Panc1 (cell line): ENCODE results near the gene CFAP45. TPM values are rescaled to one million over a fixed set of nuclear protein-coding genes. Genes with fewer than 3 reads are reported as not detected.

ENCODE experiments used
- ATAC-seq: fragments of 200-7000 bp; cut with Tn5 transposase; 2 replicates; pipeline ENCODE4 v1.9.1; 2020; ENCODE audit warnings: mild to moderate bottlenecking, moderate library complexity
- BruUV-seq: library from RNA; stranded (reverse); fragments of 400-500 nt; replicated peaks from 2 replicates; lab custom pipeline; 2021; lab: Mats Ljungman, UMichigan
- CTCF ChIA-PET: fragments of 300-600 bp; sonication (Branson Sonifier 250); formaldehyde crosslinking; loops from one replicate; lab custom pipeline; 2022; ENCODE audit warnings: antibody characterized with exemption; lab: Charles Lee
- POLR2A ChIA-PET: fragments of 300-600 bp; sonication (Branson Sonifier 250); formaldehyde crosslinking; loops from one replicate; lab custom pipeline; 2022; ENCODE audit warnings: antibody characterized with exemption; lab: Charles Lee
- DNase-seq: peaks from one replicate; pipeline ENCODE4 v3.0.0-alpha.2; 2010; ENCODE audit warnings: low read depth, low spot score
- H3K27ac ChIP-seq: 2 replicates; pipeline ENCODE4 v1.5.1; 2011; ENCODE audit warnings: mild to moderate bottlenecking, low read length, inconsistent platforms
- H3K27me3 ChIP-seq: fragments of 200-500 bp; sonication (Bioruptor generic); 2 replicates; pipeline ENCODE4 v1.6.0; 2014; ENCODE audit warnings: low read length, inconsistent platforms; ENCODE audit not compliant: control insufficient read depth, insufficient read depth
- H3K36me3 ChIP-seq: fragments of 200-500 bp; sonication (Bioruptor generic); 2 replicates; pipeline ENCODE4 v1.5.1; 2014; ENCODE audit warnings: inconsistent platforms, mild to moderate bottlenecking, low read length, moderate library complexity; ENCODE audit not compliant: control insufficient read depth, insufficient read depth
- H3K4me1 ChIP-seq: 2 replicates; pipeline ENCODE4 v1.5.1; 2011; ENCODE audit warnings: inconsistent platforms, mild to moderate bottlenecking, low read length, moderate library complexity; ENCODE audit not compliant: control insufficient read depth, insufficient read depth
- H3K4me3 ChIP-seq, 2 experiments: 2 replicates each; pipeline ENCODE4 v1.5.1; 2011 to 2012; ENCODE audit warnings: low read depth in 2 of 2, low read length in 2 of 2, mild to moderate bottlenecking in 2 of 2, inconsistent platforms in 1 of 2, moderate library complexity in 1 of 2
- H3K9me3 ChIP-seq: fragments of 200-500 bp; sonication (Bioruptor generic); 2 replicates; pipeline ENCODE4 v1.5.1; 2014; ENCODE audit warnings: low read depth, mild to moderate bottlenecking, inconsistent platforms, low read length, moderate library complexity; ENCODE audit not compliant: control insufficient read depth, insufficient read depth
- POLR2AphosphoS5 ChIP-seq: IDR thresholded peaks from 2 replicates; pipeline ENCODE4 v1.6.1; 2012; ENCODE audit warnings: mild to moderate bottlenecking, low read depth, low read length, moderate library complexity
- SIN3A ChIP-seq: IDR thresholded peaks from 2 replicates; pipeline ENCODE4 v1.6.1; 2012; ENCODE audit warnings: low read depth, mild to moderate bottlenecking, low read length, moderate library complexity, borderline replicate concordance; ENCODE audit not compliant: insufficient read depth
- TCF7L2 ChIP-seq: IDR thresholded peaks from 2 replicates; pipeline ENCODE4 v1.6.1; 2011; ENCODE audit warnings: mild to moderate bottlenecking, low read depth, low read length, inconsistent platforms
- in situ Hi-C: cut with HindIII; loops from 2 replicates; pipeline ENCODE4 v1.10.0; 2016; ENCODE audit warnings: low sequenced_read_pairs, low pct_unique_long_range_greater_than_20kb
- intact Hi-C: fragments of 100-400 bp; cut with micrococcal nuclease; formaldehyde crosslinking; loops from one replicate; pipeline ENCODE4 v1.10.0; 2022; ENCODE audit not compliant: unreplicated experiment
- total RNA-seq: library from RNA; stranded (reverse); gene quantifications from one replicate; pipeline ENCODE4 v1.2.1, GENCODE V29; 2021; ENCODE audit not compliant: unreplicated experiment
- TF ChIP-seq, protein P1 (sequence below), 2 experiments: IDR thresholded peaks; 2 replicates each; pipeline ENCODE4 v1.6.1; 2011 to 2012; ENCODE audit warnings: low read depth in 2 of 2, control low read depth in 1 of 2, low read length in 1 of 2, mild to moderate bottlenecking in 1 of 2, moderate library complexity in 1 of 2; ENCODE audit not compliant: insufficient read depth in 1 of 2
- TF ChIP-seq, protein P2 (sequence below): fragments of 450-650 bp; IDR thresholded peaks from 2 replicates; pipeline ENCODE4 v1.5.1; 2017; ENCODE audit warnings: mild to moderate bottlenecking

Gene CFAP45
- total RNA-seq, 1 experiment from 2014 or later, result 1.6 TPM

- no TSS peak for BruUV-seq
- Histone ChIP-seq H3K27ac (no peak overlapping the region), H3K4me1 (no peaks in the 10 kb centered on the region), H3K27me3 (no peaks in the 10 kb centered on the region), H3K36me3 (no peaks in the 10 kb centered on the region), H3K9me3 (no peaks in the 10 kb centered on the region), H3K4me3 (no peak overlapping the region)
- in situ Hi-C loops, result no loop called here
- ChIA-PET POLR2A (no interaction called here), CTCF (no interaction called here)
- DNase-seq, result no peak
- intact Hi-C loops, result no loop called here
- no peak for ATAC-seq
- TF ChIP-seq SIN3A (no peak), POLR2AphosphoS5 (no peak), TCF7L2 (no peak)
- TF ChIP-seq, protein P1, sequence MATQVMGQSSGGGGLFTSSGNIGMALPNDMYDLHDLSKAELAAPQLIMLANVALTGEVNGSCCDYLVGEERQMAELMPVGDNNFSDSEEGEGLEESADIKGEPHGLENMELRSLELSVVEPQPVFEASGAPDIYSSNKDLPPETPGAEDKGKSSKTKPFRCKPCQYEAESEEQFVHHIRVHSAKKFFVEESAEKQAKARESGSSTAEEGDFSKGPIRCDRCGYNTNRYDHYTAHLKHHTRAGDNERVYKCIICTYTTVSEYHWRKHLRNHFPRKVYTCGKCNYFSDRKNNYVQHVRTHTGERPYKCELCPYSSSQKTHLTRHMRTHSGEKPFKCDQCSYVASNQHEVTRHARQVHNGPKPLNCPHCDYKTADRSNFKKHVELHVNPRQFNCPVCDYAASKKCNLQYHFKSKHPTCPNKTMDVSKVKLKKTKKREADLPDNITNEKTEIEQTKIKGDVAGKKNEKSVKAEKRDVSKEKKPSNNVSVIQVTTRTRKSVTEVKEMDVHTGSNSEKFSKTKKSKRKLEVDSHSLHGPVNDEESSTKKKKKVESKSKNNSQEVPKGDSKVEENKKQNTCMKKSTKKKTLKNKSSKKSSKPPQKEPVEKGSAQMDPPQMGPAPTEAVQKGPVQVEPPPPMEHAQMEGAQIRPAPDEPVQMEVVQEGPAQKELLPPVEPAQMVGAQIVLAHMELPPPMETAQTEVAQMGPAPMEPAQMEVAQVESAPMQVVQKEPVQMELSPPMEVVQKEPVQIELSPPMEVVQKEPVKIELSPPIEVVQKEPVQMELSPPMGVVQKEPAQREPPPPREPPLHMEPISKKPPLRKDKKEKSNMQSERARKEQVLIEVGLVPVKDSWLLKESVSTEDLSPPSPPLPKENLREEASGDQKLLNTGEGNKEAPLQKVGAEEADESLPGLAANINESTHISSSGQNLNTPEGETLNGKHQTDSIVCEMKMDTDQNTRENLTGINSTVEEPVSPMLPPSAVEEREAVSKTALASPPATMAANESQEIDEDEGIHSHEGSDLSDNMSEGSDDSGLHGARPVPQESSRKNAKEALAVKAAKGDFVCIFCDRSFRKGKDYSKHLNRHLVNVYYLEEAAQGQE (IDR thresholded peaks at IDR 0.05; ENCODE audit: insufficient read depth in 1 of 2, low read depth in 2 of 2, low read length in 1 of 2), result no peak
- TF ChIP-seq, protein P2, sequence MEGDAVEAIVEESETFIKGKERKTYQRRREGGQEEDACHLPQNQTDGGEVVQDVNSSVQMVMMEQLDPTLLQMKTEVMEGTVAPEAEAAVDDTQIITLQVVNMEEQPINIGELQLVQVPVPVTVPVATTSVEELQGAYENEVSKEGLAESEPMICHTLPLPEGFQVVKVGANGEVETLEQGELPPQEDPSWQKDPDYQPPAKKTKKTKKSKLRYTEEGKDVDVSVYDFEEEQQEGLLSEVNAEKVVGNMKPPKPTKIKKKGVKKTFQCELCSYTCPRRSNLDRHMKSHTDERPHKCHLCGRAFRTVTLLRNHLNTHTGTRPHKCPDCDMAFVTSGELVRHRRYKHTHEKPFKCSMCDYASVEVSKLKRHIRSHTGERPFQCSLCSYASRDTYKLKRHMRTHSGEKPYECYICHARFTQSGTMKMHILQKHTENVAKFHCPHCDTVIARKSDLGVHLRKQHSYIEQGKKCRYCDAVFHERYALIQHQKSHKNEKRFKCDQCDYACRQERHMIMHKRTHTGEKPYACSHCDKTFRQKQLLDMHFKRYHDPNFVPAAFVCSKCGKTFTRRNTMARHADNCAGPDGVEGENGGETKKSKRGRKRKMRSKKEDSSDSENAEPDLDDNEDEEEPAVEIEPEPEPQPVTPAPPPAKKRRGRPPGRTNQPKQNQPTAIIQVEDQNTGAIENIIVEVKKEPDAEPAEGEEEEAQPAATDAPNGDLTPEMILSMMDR, result no peak
Measured at GRCh38 chr1:159847231-159847630, 52.7 kb downstream of the CFAP45 start.

GRCh38 chr1:159845751-159846629, 54.0 kb downstream of the CFAP45 start:
- ChIA-PET CTCF (no interaction called here), POLR2A (no interaction called here)
- Histone ChIP-seq H3K4me1 (no peaks in the 10 kb centered on the region), H3K36me3 (no peaks in the 10 kb centered on the region), H3K27me3 (no peaks in the 10 kb centered on the region), H3K9me3 (no peaks in the 10 kb centered on the region), H3K27ac (no peak overlapping the region), H3K4me3 (no peak overlapping the region)
- TF ChIP-seq SIN3A (no peak), TCF7L2 (no peak), POLR2AphosphoS5 (no peak)
- TF ChIP-seq, protein P2, result no peak
- TF ChIP-seq, protein P1 (IDR thresholded peaks at IDR 0.05; ENCODE audit: insufficient read depth in 1 of 2, low read depth in 2 of 2, low read length in 1 of 2), result no peak
- no TSS peak for BruUV-seq
- intact Hi-C loops, result no loop called here
- DNase-seq (no peak), ATAC-seq (no peak)
- in situ Hi-C loops, result no loop called here
